ENCODE data around the gene P3H3.

Gene P3H3

DNA sequence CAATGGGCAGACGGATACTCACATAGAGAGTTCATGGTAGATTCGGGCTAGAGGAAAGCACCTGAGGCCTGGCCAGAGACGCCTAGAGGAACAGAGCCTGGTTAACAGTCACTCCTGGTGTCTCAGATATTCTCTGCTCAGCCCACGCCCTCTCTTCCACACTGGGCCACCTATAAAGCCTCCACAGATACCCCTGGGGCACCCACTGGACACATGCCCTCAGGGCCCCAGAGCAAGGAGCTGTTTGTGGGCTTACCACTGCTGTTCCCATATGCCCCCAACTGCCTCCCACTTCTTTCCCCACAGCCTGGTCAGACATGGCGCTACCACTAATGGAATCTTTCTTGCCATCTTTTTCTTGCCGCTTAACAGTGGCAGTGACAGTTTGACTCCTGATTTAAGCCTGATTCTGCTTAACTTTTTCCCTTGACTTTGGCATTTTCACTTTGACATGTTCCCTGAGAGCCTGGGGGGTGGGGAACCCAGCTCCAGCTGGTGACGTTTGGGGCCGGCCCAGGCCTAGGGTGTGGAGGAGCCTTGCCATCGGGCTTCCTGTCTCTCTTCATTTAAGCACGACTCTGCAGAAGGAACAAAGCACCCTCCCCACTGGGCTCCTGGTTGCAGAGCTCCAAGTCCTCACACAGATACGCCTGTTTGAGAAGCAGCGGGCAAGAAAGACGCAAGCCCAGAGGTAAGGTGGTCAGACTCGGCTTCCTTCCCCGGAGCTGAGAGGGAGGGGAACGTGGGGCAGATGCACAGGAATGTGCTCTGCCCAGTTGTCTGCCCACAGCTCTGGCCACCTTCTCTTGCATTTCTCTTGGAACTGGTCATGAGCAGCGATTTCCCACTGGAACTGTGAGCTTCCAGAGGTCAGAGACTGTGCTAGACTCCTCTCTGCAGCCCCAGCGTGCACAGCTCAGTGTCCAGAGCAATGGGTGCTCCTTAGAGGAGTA, 39.0 kb upstream of the P3H3 start, which contains the start of gene CD4:
TSS of gene CD4 (plus strand) at position 557 of the 953 bp plus-strand sequence. CDS start 10,611 bp downstream, outside the sequence.
- Histone ChIP-seq H4K20me1 (ENCODE audit: insufficient read depth) (no peaks in the 10 kb centered on the region), H3K79me2 (ENCODE audit: insufficient read depth, low read depth) (no peaks in the 10 kb centered on the region), H2AFZ (ENCODE audit: low read depth) (no peak within 1 kb of the TSS), H3K9ac (no peak within 1 kb of the TSS), H3K36me3 (ENCODE audit: insufficient read depth) (no peaks in the 10 kb centered on the region), H3K4me3 (IDR thresholded peaks at IDR 0.05; ENCODE audit: insufficient read depth, low read depth, low read length) (no peak within 1 kb of the TSS), H3K27ac (no peak within 1 kb of the TSS), H3K4me2 (no peak within 1 kb of the TSS), H3K4me1 (ENCODE audit: low read depth, poor library complexity, severe bottlenecking) (peaks cover 4% of the 10 kb centered on the region), H3K27me3 (ENCODE audit: insufficient read depth, low read depth) (no peaks in the 10 kb centered on the region)
- TF ChIP-seq, protein P1, sequence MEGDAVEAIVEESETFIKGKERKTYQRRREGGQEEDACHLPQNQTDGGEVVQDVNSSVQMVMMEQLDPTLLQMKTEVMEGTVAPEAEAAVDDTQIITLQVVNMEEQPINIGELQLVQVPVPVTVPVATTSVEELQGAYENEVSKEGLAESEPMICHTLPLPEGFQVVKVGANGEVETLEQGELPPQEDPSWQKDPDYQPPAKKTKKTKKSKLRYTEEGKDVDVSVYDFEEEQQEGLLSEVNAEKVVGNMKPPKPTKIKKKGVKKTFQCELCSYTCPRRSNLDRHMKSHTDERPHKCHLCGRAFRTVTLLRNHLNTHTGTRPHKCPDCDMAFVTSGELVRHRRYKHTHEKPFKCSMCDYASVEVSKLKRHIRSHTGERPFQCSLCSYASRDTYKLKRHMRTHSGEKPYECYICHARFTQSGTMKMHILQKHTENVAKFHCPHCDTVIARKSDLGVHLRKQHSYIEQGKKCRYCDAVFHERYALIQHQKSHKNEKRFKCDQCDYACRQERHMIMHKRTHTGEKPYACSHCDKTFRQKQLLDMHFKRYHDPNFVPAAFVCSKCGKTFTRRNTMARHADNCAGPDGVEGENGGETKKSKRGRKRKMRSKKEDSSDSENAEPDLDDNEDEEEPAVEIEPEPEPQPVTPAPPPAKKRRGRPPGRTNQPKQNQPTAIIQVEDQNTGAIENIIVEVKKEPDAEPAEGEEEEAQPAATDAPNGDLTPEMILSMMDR (conservative IDR thresholded peaks at IDR 0.05; ENCODE audit: low read depth, low read length): no peak

DNA sequence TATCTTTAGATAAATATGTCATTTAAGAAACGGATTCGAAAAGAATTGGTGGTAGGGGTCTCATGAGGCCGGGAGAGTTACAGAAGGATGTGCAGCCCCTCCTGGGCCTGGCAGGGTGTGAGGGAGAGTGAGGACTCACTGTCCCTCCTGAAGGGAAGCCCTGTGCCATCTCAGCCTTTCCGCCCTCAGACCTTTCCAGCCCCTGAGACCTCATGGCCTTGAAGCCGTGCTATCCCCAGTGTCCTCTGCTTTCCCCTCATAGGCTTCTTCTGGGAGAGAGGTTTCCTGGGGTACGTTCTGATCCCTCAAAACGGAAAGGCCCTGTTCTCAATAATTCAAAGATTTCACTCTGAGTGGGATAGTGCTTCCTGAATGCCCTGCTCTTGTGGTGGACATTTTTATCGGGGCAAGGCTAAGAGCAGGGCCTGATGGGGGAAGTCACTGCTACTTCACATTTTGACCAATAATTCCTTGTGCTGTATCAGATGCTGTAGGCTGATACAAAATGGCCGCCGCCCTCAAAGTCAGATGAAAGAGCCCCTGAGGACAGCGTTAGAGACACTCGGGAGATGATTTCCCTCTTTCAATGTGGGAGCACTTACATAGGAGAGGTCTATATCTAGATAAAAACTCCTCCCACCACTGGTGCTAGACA, 37.6 kb upstream of the P3H3 start:
- H3K79me2 ChIP-seq (ENCODE audit: insufficient read depth, low read depth): no peaks in the 10 kb centered on the region
- H4K20me1 ChIP-seq (ENCODE audit: insufficient read depth): no peaks in the 10 kb centered on the region
- TF ChIP-seq, protein P1 (conservative IDR thresholded peaks at IDR 0.05; ENCODE audit: low read depth, low read length): no peak
- no peak overlapping the region for H3K27ac ChIP-seq
- no peak overlapping the region for H3K4me2 ChIP-seq
- no peak overlapping the region for H3K9ac ChIP-seq
- H3K27me3 ChIP-seq (ENCODE audit: insufficient read depth, low read depth): no peaks in the 10 kb centered on the region
- H3K4me3 ChIP-seq (IDR thresholded peaks at IDR 0.05; ENCODE audit: insufficient read depth, low read depth, low read length): no peak overlapping the region
- no peaks in the 10 kb centered on the region for H3K4me1 ChIP-seq (ENCODE audit: low read depth, poor library complexity, severe bottlenecking)
- H3K36me3 ChIP-seq (ENCODE audit: insufficient read depth): no peaks in the 10 kb centered on the region
- H2AFZ ChIP-seq (ENCODE audit: low read depth): no peak overlapping the region

DNA sequence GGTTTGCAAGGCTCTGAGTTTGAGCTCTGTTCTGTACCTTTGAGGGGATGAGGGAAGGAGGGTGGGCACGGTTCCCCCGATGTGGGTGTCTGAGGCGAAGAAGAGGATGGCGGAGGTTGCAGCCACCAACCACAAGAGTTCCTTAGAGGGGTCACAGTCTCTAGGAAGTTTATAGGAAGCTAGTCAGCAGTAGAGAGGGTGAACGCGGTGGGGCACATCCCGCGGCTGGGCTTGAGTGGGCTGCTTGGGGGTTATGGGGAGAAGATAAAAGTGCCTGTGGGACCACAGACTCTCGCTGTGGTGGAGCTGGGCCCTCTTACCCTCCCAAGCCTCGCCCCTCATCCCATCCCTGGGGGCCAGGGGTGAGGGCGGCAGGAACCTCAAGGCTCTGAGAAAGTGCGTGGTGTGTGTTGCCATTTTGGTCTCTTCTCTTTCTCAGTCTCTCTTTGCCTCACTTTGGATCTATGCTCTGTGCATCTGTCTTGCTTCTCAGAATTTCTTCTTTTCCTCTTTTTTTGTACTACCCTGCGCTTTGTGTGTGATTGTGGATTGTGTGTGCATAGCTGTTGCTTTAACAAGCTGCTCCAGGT, 36.2 kb upstream of the P3H3 start:
- TF ChIP-seq, protein P1 (conservative IDR thresholded peaks at IDR 0.05; ENCODE audit: low read depth, low read length): no peak
- H3K79me2 ChIP-seq (ENCODE audit: insufficient read depth, low read depth): no peaks in the 10 kb centered on the region
- H3K27me3 ChIP-seq (ENCODE audit: insufficient read depth, low read depth): no peaks in the 10 kb centered on the region
- H3K4me2 ChIP-seq: no peak overlapping the region
- no peaks in the 10 kb centered on the region for H3K36me3 ChIP-seq (ENCODE audit: insufficient read depth)
- no peaks in the 10 kb centered on the region for H4K20me1 ChIP-seq (ENCODE audit: insufficient read depth)
- H3K27ac ChIP-seq: no peak overlapping the region
- no peaks in the 10 kb centered on the region for H3K4me1 ChIP-seq (ENCODE audit: low read depth, poor library complexity, severe bottlenecking)
- no peak overlapping the region for H2AFZ ChIP-seq (ENCODE audit: low read depth)
- no peak overlapping the region for H3K4me3 ChIP-seq (IDR thresholded peaks at IDR 0.05; ENCODE audit: insufficient read depth, low read depth, low read length)
- H3K9ac ChIP-seq: no peak overlapping the region

DNA sequence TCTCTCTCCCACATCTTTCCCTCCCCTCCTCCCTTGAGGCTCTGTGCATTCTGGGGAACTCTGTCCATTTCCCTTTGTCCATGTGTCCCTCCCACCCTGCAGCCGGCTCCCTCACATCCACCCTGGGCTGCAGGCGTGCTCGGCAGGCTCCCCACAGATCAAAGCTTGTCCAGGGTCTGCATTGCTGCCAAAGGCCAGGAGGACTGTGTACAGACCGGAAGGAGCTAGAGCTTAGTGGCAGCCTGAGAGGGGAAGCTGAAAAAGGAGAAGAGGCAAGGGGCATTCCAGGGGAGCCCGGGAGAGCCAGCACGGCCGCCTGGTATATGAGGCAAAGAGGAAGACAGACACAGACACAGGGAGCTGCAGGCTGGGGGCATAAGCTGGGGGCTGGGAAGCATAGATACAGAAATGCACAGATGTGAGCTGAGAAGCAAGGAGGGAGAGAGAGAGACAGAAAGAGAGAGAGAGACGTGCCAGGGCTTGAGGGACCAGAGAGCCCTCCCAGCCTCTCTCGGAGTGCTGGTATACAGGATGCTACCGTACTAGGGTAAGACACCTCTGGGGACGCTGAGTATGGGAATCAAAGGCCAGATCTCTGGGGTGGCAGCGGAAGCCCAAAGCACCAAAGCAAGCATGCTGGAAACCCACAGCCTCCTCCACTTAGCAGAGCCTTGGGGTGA, 35.5 kb upstream of the P3H3 start:
- H3K9ac ChIP-seq: no peak overlapping the region
- TF ChIP-seq, protein P1 (conservative IDR thresholded peaks at IDR 0.05; ENCODE audit: low read depth, low read length): no peak
- no peaks in the 10 kb centered on the region for H3K27me3 ChIP-seq (ENCODE audit: insufficient read depth, low read depth)
- no peaks in the 10 kb centered on the region for H4K20me1 ChIP-seq (ENCODE audit: insufficient read depth)
- no peak overlapping the region for H3K4me2 ChIP-seq
- H2AFZ ChIP-seq (ENCODE audit: low read depth): no peak overlapping the region
- H3K4me3 ChIP-seq (IDR thresholded peaks at IDR 0.05; ENCODE audit: insufficient read depth, low read depth, low read length): no peak overlapping the region
- no peaks in the 10 kb centered on the region for H3K4me1 ChIP-seq (ENCODE audit: low read depth, poor library complexity, severe bottlenecking)
- no peaks in the 10 kb centered on the region for H3K36me3 ChIP-seq (ENCODE audit: insufficient read depth)
- H3K27ac ChIP-seq: no peak overlapping the region
- H3K79me2 ChIP-seq (ENCODE audit: insufficient read depth, low read depth): no peaks in the 10 kb centered on the region
